HG02970 (cell line): ENCODE data around the gene SNAI3.

ENCODE experiments used
- ATAC-seq: cut with Tn5 transposase; IDR thresholded peaks from one replicate; pipeline ENCODE4 v1.9.1; 2021; ENCODE audit warnings: mild to moderate bottlenecking, moderate library complexity, moderate number of reproducible peaks; ENCODE audit not compliant: unreplicated experiment, low FRiP score

SNAI3 gene

GRCh38 chr16:88721815-88722755 is 35.8 kb upstream of the SNAI3 start:
- ATAC-seq, result no peak

GRCh38 chr16:88721236-88721635 is 34.9 kb upstream of the SNAI3 start:
- no peak for ATAC-seq

GRCh38 chr16:88720396-88720970 is 34.2 kb upstream of the SNAI3 start:
- ATAC-seq, result no peak

GRCh38 chr16:88719933-88720296 is 33.6 kb upstream of the SNAI3 start:
- ATAC-seq, result no peak

- ATAC-seq, result no peak
These were observed 33.1 kb upstream of the SNAI3 start for GRCh38 chr16:88719267-88719932.

GRCh38 chr16:88718178-88718577 is 31.9 kb upstream of the SNAI3 start:
- no peak for ATAC-seq

- ATAC-seq, result no peak
These were observed 30.3 kb upstream of the SNAI3 start for GRCh38 chr16:88716601-88717001.

- no peak for ATAC-seq
These were observed 29.9 kb upstream of the SNAI3 start for GRCh38 chr16:88716201-88716600.

- no peak for ATAC-seq
These were observed 29.2 kb upstream of the SNAI3 start for GRCh38 chr16:88715312-88716190.

- no peak for ATAC-seq
These were observed 28.4 kb upstream of the SNAI3 start for GRCh38 chr16:88714420-88715302.

GRCh38 chr16:88713568-88714419 is 27.5 kb upstream of the SNAI3 start:
- ATAC-seq, result no peak

- ATAC-seq, result no peak
These were observed 26.7 kb upstream of the SNAI3 start for GRCh38 chr16:88713054-88713453.

GRCh38 chr16:88712362-88712979 is 26.2 kb upstream of the SNAI3 start:
- ATAC-seq, result no peak

GRCh38 chr16:88711750-88712340 is 25.5 kb upstream of the SNAI3 start:
- no peak for ATAC-seq

GRCh38 chr16:88710556-88710955 is 24.2 kb upstream of the SNAI3 start:
- ATAC-seq, result no peak

GRCh38 chr16:88706965-88707826 is 20.9 kb upstream of the SNAI3 start:
- ATAC-seq, result no peak
